Neuronal stem cell (in vitro differentiated cells): ENCODE results near the gene SHTN1. TPM values are rescaled to one million over a fixed set of nuclear protein-coding genes. Genes with fewer than 3 reads are reported as not detected.

Source experiments
- DNase-seq: peaks from one replicate; pipeline ENCODE4 v3.0.0-alpha.2; 2013; ENCODE audit warnings: low spot score
- H2AFZ ChIP-seq: one replicate; pipeline ENCODE4 v1.6.1; 2013; ENCODE audit warnings: mild to moderate bottlenecking, low read length, inconsistent platforms
- H2AK5ac ChIP-seq: 2 replicates; pipeline ENCODE4 v1.6.1; 2013; ENCODE audit warnings: low read depth, mild to moderate bottlenecking, inconsistent platforms, low read length, moderate library complexity, mixed read lengths
- H2BK120ac ChIP-seq: 2 replicates; pipeline ENCODE4 v1.6.1; 2013; ENCODE audit warnings: low read depth, mild to moderate bottlenecking, inconsistent platforms, low read length, moderate library complexity, mixed read lengths
- H2BK12ac ChIP-seq: one replicate; pipeline ENCODE4 v1.6.1; 2013; ENCODE audit warnings: low read length, inconsistent platforms
- H2BK15ac ChIP-seq: 2 replicates; pipeline ENCODE4 v1.6.1; 2013; ENCODE audit warnings: mild to moderate bottlenecking, low read length, inconsistent platforms, mixed read lengths
- H2BK5ac ChIP-seq: one replicate; pipeline ENCODE4 v1.6.1; 2013; ENCODE audit warnings: inconsistent platforms, mild to moderate bottlenecking, low read length, moderate library complexity
- H3K14ac ChIP-seq: one replicate; pipeline ENCODE4 v1.6.1; 2013; ENCODE audit warnings: low read length, inconsistent platforms
- H3K18ac ChIP-seq: 2 replicates; pipeline ENCODE4 v1.6.1; 2013; ENCODE audit warnings: low read length, inconsistent platforms
- H3K23ac ChIP-seq: 2 replicates; pipeline ENCODE4 v1.6.1; 2013; ENCODE audit warnings: low read depth, mild to moderate bottlenecking, mixed read lengths, low read length, inconsistent platforms; ENCODE audit not compliant: poor library complexity
- H3K27ac ChIP-seq: replicated peaks from 3 replicates; pipeline ENCODE4 v1.5.1; 2013; ENCODE audit warnings: low read length, inconsistent platforms
- H3K27me3 ChIP-seq, 3 experiments: 2 replicates each; pipeline ENCODE4 v1.6.1; 2013; ENCODE audit warnings: low read length in 3 of 3, mild to moderate bottlenecking in 2 of 3, inconsistent platforms in 1 of 3, low read depth in 1 of 3, mixed read lengths in 1 of 3, moderate library complexity in 1 of 3; ENCODE audit not compliant: control insufficient read depth in 3 of 3, insufficient read depth in 3 of 3
- H3K36me3 ChIP-seq, 2 donors: replicated peaks in 1 of 2; 2 replicates each; pipeline ENCODE4 v1.6.1; 2013; ENCODE audit warnings: low read length in 2 of 2; ENCODE audit not compliant: control insufficient read depth in 2 of 2, insufficient read depth in 2 of 2
- H3K4ac ChIP-seq: 2 replicates; pipeline ENCODE4 v1.6.1; 2013; ENCODE audit warnings: inconsistent platforms, mild to moderate bottlenecking, low read length, moderate library complexity
- H3K4me1 ChIP-seq, 2 donors: 1 replicate in 1 of 2; 2 replicates in 1 of 2; pipeline ENCODE4 v1.6.1; 2013; ENCODE audit warnings: low read length in 2 of 2, low read depth in 1 of 2; ENCODE audit not compliant: control insufficient read depth in 2 of 2, insufficient read depth in 1 of 2
- H3K4me2 ChIP-seq: one replicate; pipeline ENCODE4 v1.6.1; 2013; ENCODE audit warnings: mild to moderate bottlenecking, low read length, inconsistent platforms; ENCODE audit not compliant: insufficient read depth, poor library complexity, severe bottlenecking
- H3K4me3 ChIP-seq, 2 donors: 2 replicates each; pipeline ENCODE4 v1.5.1; 2013; ENCODE audit warnings: low read length in 2 of 2, mild to moderate bottlenecking in 2 of 2, inconsistent platforms in 1 of 2, moderate library complexity in 1 of 2
- H3K79me1 ChIP-seq: one replicate; pipeline ENCODE4 v1.6.1; 2013; ENCODE audit warnings: low read depth, mild to moderate bottlenecking, inconsistent platforms, low read length, moderate library complexity
- H3K9ac ChIP-seq: one replicate; pipeline ENCODE4 v1.6.1; 2013; ENCODE audit warnings: mild to moderate bottlenecking, low read depth, low read length, inconsistent platforms; ENCODE audit not compliant: poor library complexity
- H3K9me3 ChIP-seq, 2 donors: replicated peaks in 1 of 2; 2 replicates each; pipeline versions ENCODE3 to v1.6.1; 2013; ENCODE audit warnings: low read length in 2 of 2, mild to moderate bottlenecking in 2 of 2, inconsistent platforms in 1 of 2, low read depth in 1 of 2, mixed read lengths in 1 of 2, moderate library complexity in 1 of 2; ENCODE audit not compliant: control insufficient read depth in 2 of 2, insufficient read depth in 1 of 2
- H4K8ac ChIP-seq: one replicate; pipeline ENCODE4 v1.6.1; 2013; ENCODE audit warnings: low read depth, mild to moderate bottlenecking, inconsistent platforms, low read length, moderate library complexity
- H4K91ac ChIP-seq: one replicate; pipeline ENCODE4 v1.6.1; 2013; ENCODE audit warnings: low read length, low read depth, mild to moderate bottlenecking, inconsistent platforms; ENCODE audit not compliant: poor library complexity
- WGBS, 2 donors: extraction: QIAGEN DNeasy Blood & Tissue Kit; methylation state at CpG; one replicate each; pipeline ENCODE4 v1.1.7; 2013; ENCODE audit warnings: missing lambda C conversion rate in 2 of 2, mixed read lengths in 1 of 2; ENCODE audit not compliant: insufficient read length in 2 of 2, insufficient replicate concordance in 1 of 2; ENCODE audit errors: extremely low coverage in 2 of 2; 5-methylcytosine and 5-hydroxymethylcytosine counted together
- small RNA-seq: library from polyadenylated mRNA; stranded (forward); fragments of <200 nt; extraction: miRNeasy Mini kit (QIAGEN cat#:217004); gene quantifications from one replicate; pipeline ENCODE3, GENCODE V24; 2013; ENCODE audit not compliant: insufficient read depth

Gene SHTN1

DNA sequence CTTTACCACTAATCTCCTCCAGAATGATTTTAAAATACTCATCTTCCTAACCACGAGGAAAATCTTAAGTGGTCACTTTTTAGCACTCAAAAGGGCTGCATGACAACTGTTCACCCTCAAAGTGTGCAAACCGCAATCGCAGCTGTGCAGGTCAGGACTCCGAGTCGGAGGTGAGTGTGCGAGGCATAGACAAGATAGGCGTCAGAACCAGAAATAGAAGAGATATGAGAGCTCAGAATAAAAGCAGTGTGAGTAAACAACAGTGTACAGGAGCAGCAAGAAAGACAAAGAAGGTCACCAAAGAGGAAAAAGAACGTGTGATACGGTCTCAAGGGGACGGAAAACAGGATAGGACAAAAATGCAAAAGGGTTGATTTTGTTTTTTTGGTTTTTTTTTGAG lies 173.2 kb downstream of the SHTN1 start:
- Histone ChIP-seq H3K4ac (no peak overlapping the region), H2BK15ac (no peak overlapping the region), H3K4me2 (no peak overlapping the region)

More for the DNA sequence above, 173.2 kb downstream of the SHTN1 start:
- Histone ChIP-seq H3K14ac (no peak overlapping the region), H3K79me1 (no peaks in the 10 kb centered on the region), H3K9me3 (no peaks in the 10 kb centered on the region), H2BK5ac (no peak overlapping the region), H3K27me3 (peaks cover 0 to 38% (median 0%) of the 10 kb centered on the region in 3 experiments), H3K18ac (no peak overlapping the region), H3K27ac (no peak overlapping the region), H2BK120ac (no peak overlapping the region), H3K4me1 (peaks cover 9 to 28% of the 10 kb centered on the region in 2 donors), H2BK12ac (no peak overlapping the region), H4K8ac (no peak overlapping the region), H2AK5ac (no peak overlapping the region), H2AFZ (no peak overlapping the region), H3K9ac (no peak overlapping the region), H3K23ac (no peak overlapping the region), H3K4me3 (no peak overlapping the region), H3K36me3 (no peaks in the 10 kb centered on the region), H4K91ac (no peak overlapping the region)
- no peak for DNase-seq
- WGBS, 2 donors = no CpG with 5 or more reads among the region's 10 CpGs

Small RNA genes within 50 kb of the gene (small RNA-seq; reads per million reads assigned to genes)
- gene AC012308.1 = not detected
